ENCODE data around the gene ZNF385B.

DNA sequence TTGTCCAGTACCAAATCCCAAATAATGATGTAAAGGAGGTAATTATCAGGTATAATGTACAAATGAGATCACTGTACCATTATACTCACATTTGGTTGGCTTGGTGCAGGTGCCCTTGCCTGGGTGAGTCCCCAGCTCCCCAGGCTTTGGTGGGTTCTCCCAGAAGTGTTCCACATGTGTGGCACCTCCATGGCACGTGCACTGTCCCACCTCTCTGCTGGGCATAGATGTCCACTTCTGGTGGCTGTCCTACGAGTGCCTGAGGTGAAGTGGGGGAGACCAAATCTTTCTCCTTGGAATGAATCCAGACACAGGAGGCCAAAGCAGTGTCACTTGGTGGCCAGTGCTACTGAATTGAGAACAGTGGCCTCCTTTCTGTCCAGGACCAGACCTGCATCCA is 434.3 kb downstream of the ZNF385B start:
- TF ChIP-seq POLR2A (IDR thresholded peaks at IDR 0.05) (no peak), CTCF (IDR thresholded peaks at IDR 0.05) (no peak), EP300 (IDR thresholded peaks at IDR 0.05) (no peak)

All from ovary (tissue), 3 donors.